ENCODE results near the gene SSB. TPM values are rescaled to one million over a fixed set of nuclear protein-coding genes. Genes with fewer than 3 reads are reported as not detected.

The SSB gene
- total and polyA plus RNA-seq, 3 donors from 2014 or later, result 18.0 to 67.2 (median 56.5) TPM

Other genes with a start within 250 kb of the SSB start
- gene FASTKD1, start 225.0 kb upstream of the SSB start, total RNA-seq, result 10 to 100 TPM; 31.2 to 40.2 TPM
- 24.8 TPM for gene FASTKD1, start 225.0 kb upstream of the SSB start, polyA plus RNA-seq (ENCODE audit: insufficient read depth, low read depth, low replicate concordance)
- 10 to 100 TPM; 40.8 to 48.0 TPM for gene PPIG, start 214.5 kb upstream of the SSB start, total RNA-seq
- 6.9 TPM for gene PPIG, start 214.5 kb upstream of the SSB start, polyA plus RNA-seq (ENCODE audit: insufficient read depth, low read depth, low replicate concordance)
- gene CFAP210, start 104.5 kb upstream of the SSB start, total RNA-seq, result 10 to 100 TPM; 12.6 to 21.8 TPM
- 17.2 TPM for gene CFAP210, start 104.5 kb upstream of the SSB start, polyA plus RNA-seq (ENCODE audit: insufficient read depth, low read depth, low replicate concordance)
- gene PHOSPHO2, start 104.4 kb upstream of the SSB start, total RNA-seq, result 10 to 100 TPM in 1 of 2 donors, 1 to 10 TPM in 1; 9.7 to 24.4 TPM
- 36.5 TPM for gene PHOSPHO2, start 104.4 kb upstream of the SSB start, polyA plus RNA-seq (ENCODE audit: insufficient read depth, low read depth, low replicate concordance)
- gene KLHL23, start 65.0 kb upstream of the SSB start, total RNA-seq, result 10 to 100 TPM; 25.6 to 29.2 TPM
- gene KLHL23, start 65.0 kb upstream of the SSB start, polyA plus RNA-seq (ENCODE audit: insufficient read depth, low read depth, low replicate concordance), result 13.2 TPM
- gene METTL5, start 26.0 kb downstream of the SSB start, total RNA-seq, result 10 to 100 TPM; 35.8 to 48.2 TPM
- 40.2 TPM for gene METTL5, start 26.0 kb downstream of the SSB start, polyA plus RNA-seq (ENCODE audit: insufficient read depth, low read depth, low replicate concordance)
- gene UBR3, start 28.6 kb downstream of the SSB start, total RNA-seq, result 100 to 1,000 TPM; 122 to 132 TPM
- 24.3 TPM for gene UBR3, start 28.6 kb downstream of the SSB start, polyA plus RNA-seq (ENCODE audit: insufficient read depth, low read depth, low replicate concordance)

Measured in testis (tissue), 3 donors.